Hepatocyte (in vitro differentiated cells): Measurements from ENCODE around the gene ATAD3B. TPM values are rescaled to one million over a fixed set of nuclear protein-coding genes. Genes with fewer than 3 reads are reported as not detected.
"Not testable (repeated sequence)": the region's sequence is repeated elsewhere in the genome, so short reads cannot be mapped to it uniquely, and the experiment has no call there.

Experiments used
- DNase-seq: peaks from one replicate; pipeline ENCODE4 v3.0.0-alpha.2; 2016; ENCODE audit warnings: low spot score
- H2AFZ ChIP-seq: fragments of 200-600 bp; sonication (generic); 2 replicates; pipeline ENCODE4 v1.6.0; 2016; ENCODE audit warnings: antibody characterized with exemption, mild to moderate bottlenecking
- H3K27ac ChIP-seq: fragments of 200-600 bp; sonication (generic); 2 replicates; pipeline ENCODE4 v1.5.1; 2016; ENCODE audit warnings: mild to moderate bottlenecking
- H3K27me3 ChIP-seq: fragments of 200-600 bp; sonication (generic); 2 replicates; pipeline ENCODE4 v1.6.1; 2016
- H3K36me3 ChIP-seq: fragments of 200-600 bp; sonication (generic); replicated peaks from 2 replicates; pipeline ENCODE4 v1.5.1; 2016; ENCODE audit warnings: low read depth; ENCODE audit not compliant: insufficient read depth
- H3K4me1 ChIP-seq: fragments of 200-600 bp; sonication (generic); 2 replicates; pipeline ENCODE4 v1.5.1; 2016; ENCODE audit warnings: mild to moderate bottlenecking, moderate library complexity; ENCODE audit not compliant: insufficient read depth
- H3K4me2 ChIP-seq: fragments of 200-600 bp; sonication (generic); 2 replicates; pipeline ENCODE4 v1.6.0; 2016
- H3K4me3 ChIP-seq: fragments of 200-600 bp; sonication (generic); 2 replicates; pipeline ENCODE4 v1.5.1; 2016; ENCODE audit warnings: mild to moderate bottlenecking
- H3K79me2 ChIP-seq: fragments of 200-600 bp; sonication (generic); 2 replicates; pipeline ENCODE4 v1.6.0; 2017; ENCODE audit warnings: mild to moderate bottlenecking
- H3K9me2 ChIP-seq: fragments of 200-600 bp; sonication (generic); replicated peaks from 2 replicates; pipeline ENCODE4 v1.6.0; 2017; ENCODE audit warnings: mild to moderate bottlenecking; ENCODE audit not compliant: insufficient read depth
- H3K9me3 ChIP-seq: fragments of 200-600 bp; sonication (generic); 2 replicates; pipeline ENCODE4 v1.5.1; 2016; ENCODE audit warnings: low read depth, mild to moderate bottlenecking
- H4K20me1 ChIP-seq: fragments of 200-600 bp; sonication (generic); 2 replicates; pipeline ENCODE4 v1.6.0; 2016; ENCODE audit warnings: mild to moderate bottlenecking; ENCODE audit not compliant: insufficient read depth, poor library complexity, severe bottlenecking
- EZH2 ChIP-seq: fragments of 200-600 bp; sonication (generic); IDR thresholded peaks from 2 replicates; pipeline ENCODE4 v1.6.1; 2016; ENCODE audit warnings: antibody characterized with exemption, mild to moderate bottlenecking, borderline replicate concordance
- EZH2phosphoT487 ChIP-seq: fragments of 200-600 bp; sonication (generic); IDR thresholded peaks from one replicate; pipeline ENCODE4 v1.6.1; 2018; ENCODE audit warnings: antibody characterized with exemption, mild to moderate bottlenecking, low read depth, moderate library complexity; ENCODE audit not compliant: unreplicated experiment, severe bottlenecking
- WGBS: methylation state at CpG from one replicate; pipeline ENCODE4 v1.1.6; 2016; ENCODE audit warnings: low lambda C conversion rate; ENCODE audit errors: missing lambda C conversion rate; 5-methylcytosine and 5-hydroxymethylcytosine counted together
- polyA plus RNA-seq: library from polyadenylated mRNA; unstranded; fragments of >200 nt; fragmentation: Nextera tagmentation; extraction: Ambion mirVana; gene quantifications from 2 replicates; pipeline ENCODE4 v1.2.1, GENCODE V29; 2016
- total RNA-seq: library from RNA; depleted of rRNA; stranded (reverse); fragments of >200 nt; gene quantifications from 2 replicates; pipeline ENCODE4 v1.2.3, GENCODE V29; 2014
- TF ChIP-seq, protein P1 (sequence below): fragments of 200-600 bp; sonication (generic); IDR thresholded peaks from 2 replicates; pipeline ENCODE4 v1.5.1; 2016; ENCODE audit warnings: antibody characterized with exemption, mild to moderate bottlenecking; ENCODE audit not compliant: poor library complexity

The ATAD3B gene
- total and polyA plus RNA-seq, 2 experiments from 2014 or later = 13.4 to 33.2 TPM

GRCh38 chr1:1507305-1507704 lies 35.7 kb downstream of the ATAD3B start:
- no peak overlapping the region for H3K4me2 ChIP-seq
- H3K9me3 ChIP-seq = no peaks in the 10 kb centered on the region
- no peaks in the 10 kb centered on the region for H3K9me2 ChIP-seq
- H2AFZ ChIP-seq = no peak overlapping the region
- no peaks in the 10 kb centered on the region for H3K36me3 ChIP-seq
- H4K20me1 ChIP-seq = no peaks in the 10 kb centered on the region
- H3K27me3 ChIP-seq = no peaks in the 10 kb centered on the region
- no peak for DNase-seq
- no peak overlapping the region for H3K4me3 ChIP-seq
- no peak for TF ChIP-seq EZH2phosphoT487
- TF ChIP-seq, protein P1, sequence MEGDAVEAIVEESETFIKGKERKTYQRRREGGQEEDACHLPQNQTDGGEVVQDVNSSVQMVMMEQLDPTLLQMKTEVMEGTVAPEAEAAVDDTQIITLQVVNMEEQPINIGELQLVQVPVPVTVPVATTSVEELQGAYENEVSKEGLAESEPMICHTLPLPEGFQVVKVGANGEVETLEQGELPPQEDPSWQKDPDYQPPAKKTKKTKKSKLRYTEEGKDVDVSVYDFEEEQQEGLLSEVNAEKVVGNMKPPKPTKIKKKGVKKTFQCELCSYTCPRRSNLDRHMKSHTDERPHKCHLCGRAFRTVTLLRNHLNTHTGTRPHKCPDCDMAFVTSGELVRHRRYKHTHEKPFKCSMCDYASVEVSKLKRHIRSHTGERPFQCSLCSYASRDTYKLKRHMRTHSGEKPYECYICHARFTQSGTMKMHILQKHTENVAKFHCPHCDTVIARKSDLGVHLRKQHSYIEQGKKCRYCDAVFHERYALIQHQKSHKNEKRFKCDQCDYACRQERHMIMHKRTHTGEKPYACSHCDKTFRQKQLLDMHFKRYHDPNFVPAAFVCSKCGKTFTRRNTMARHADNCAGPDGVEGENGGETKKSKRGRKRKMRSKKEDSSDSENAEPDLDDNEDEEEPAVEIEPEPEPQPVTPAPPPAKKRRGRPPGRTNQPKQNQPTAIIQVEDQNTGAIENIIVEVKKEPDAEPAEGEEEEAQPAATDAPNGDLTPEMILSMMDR = no peak
- no peak for TF ChIP-seq EZH2
- peaks cover 14% of the 10 kb centered on the region for H3K4me1 ChIP-seq
- WGBS = 91% methylated on average over 4 of the region's 4 CpGs
- peaks cover 5% of the 10 kb centered on the region for H3K79me2 ChIP-seq
- H3K27ac ChIP-seq = no peak overlapping the region

DNA sequence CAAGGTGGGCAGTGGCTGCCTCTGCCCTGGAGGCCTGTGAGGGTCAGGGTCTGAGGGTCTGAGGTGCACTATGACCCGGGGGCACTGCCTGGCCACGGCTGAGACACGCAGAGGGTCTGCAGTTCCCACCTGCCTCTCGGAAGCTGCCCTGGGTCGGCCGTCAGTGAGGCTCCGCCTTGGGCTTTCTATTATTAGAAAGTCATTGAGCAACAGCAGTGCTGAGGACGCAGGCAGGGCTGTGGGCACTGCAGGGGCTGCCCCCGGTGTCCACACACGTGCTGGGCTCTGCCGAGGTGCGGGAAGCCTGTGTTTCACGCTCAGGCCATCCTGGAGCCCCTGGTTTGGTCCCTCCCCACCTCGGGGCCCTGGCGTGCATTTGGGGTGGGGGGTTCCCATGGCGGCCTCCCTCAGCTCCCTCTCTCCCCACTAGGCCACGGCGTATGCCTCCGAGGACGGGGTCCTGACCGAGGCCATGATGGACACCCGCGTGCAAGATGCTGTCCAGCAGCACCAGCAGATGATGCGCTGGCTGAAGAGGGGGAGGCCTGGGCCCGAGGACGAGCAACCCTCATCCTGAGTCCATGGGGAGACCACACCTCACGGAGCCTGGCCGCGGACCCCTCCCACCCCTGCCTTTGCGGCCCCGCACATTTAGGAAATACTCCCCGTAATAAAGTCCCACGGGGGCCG lies 37.4 kb downstream of the ATAD3B start:
- H3K4me3 ChIP-seq, H3K27ac ChIP-seq, H3K79me2 ChIP-seq, H3K4me2 ChIP-seq, H4K20me1 ChIP-seq, H3K27me3 ChIP-seq, DNase-seq, H3K9me3 ChIP-seq, H3K36me3 ChIP-seq, H2AFZ ChIP-seq, H3K9me2 ChIP-seq: not testable (repeated sequence)
- 84% methylated on average over 25 of the region's 34 CpGs for WGBS
- H3K4me1 ChIP-seq = peaks cover 14% of the 10 kb centered on the region

DNA sequence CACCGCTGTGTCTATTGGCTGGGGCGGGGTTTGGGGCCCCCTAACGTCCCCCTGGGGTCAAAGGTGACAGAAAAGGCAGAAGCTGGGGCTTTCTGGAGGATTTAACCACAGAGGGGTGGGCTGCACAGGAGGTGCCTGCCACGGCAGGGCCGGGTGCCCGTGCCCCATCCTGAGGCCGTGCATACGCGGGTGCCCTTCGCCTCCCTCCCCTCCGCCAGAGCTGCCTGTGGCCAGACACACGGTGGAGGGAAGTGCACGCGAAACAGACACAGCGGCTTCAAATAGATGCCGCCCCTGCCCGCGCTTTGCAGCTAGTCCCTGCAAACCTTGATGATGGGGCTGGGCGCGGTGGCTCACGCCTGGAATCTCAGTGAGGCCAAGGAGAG lies 37.9 kb downstream of the ATAD3B start:
- not testable (repeated sequence) for H3K79me2 ChIP-seq, H3K27me3 ChIP-seq, H3K36me3 ChIP-seq, H3K9me2 ChIP-seq, H3K4me2 ChIP-seq, H2AFZ ChIP-seq, DNase-seq, H4K20me1 ChIP-seq, H3K9me3 ChIP-seq, H3K27ac ChIP-seq, H3K4me3 ChIP-seq
- peaks cover 13% of the 10 kb centered on the region for H3K4me1 ChIP-seq
- 93% methylated on average over 13 of the region's 21 CpGs for WGBS

- Histone ChIP-seq H3K9me3 (no peaks in the 10 kb centered on the region), H4K20me1 (no peaks in the 10 kb centered on the region), H3K27me3 (no peaks in the 10 kb centered on the region), H3K9me2 (no peaks in the 10 kb centered on the region), H3K27ac (peak overlapping the region; percentile 99), H3K4me2 (peak overlapping the region; percentile 95), H3K4me3 (peak overlapping the region; percentile 75), H3K79me2 (peaks cover 19% of the 10 kb centered on the region), H2AFZ (peak overlapping the region; percentile 97), H3K4me1 (peaks cover 7% of the 10 kb centered on the region), H3K36me3 (no peaks in the 10 kb centered on the region)
- DNase-seq = peak; percentile 30
- 14% methylated on average over 17 of the region's 17 CpGs for WGBS
- TF ChIP-seq EZH2phosphoT487 (no peak), EZH2 (no peak)
- TF ChIP-seq, protein P1 = no peak
These were observed 39.5 kb downstream of the ATAD3B start for GRCh38 chr1:1510912-1511532.
